ENCODE results near the gene NPC1L1.

DNA sequence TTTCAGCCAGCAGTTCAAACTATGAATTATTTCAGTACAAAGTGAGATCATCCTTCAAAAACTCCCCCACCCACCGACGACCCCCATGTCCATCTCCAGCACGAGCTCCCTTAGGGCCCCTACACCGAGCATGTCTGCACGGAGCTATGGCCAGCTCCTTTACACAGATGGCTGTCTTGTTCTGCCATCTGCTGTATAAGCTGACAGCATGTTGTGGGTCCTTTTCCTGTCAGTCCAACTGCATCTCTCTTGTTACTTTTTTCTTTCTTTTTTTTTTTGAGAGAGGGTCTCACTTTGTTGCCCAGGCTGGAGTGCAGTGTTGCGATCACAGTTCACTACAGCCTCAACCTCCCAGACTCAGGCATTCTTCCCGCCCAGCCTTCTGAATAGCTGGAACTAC lies 21.6 kb downstream of the NPC1L1 start:
- TF ChIP-seq, protein P1, sequence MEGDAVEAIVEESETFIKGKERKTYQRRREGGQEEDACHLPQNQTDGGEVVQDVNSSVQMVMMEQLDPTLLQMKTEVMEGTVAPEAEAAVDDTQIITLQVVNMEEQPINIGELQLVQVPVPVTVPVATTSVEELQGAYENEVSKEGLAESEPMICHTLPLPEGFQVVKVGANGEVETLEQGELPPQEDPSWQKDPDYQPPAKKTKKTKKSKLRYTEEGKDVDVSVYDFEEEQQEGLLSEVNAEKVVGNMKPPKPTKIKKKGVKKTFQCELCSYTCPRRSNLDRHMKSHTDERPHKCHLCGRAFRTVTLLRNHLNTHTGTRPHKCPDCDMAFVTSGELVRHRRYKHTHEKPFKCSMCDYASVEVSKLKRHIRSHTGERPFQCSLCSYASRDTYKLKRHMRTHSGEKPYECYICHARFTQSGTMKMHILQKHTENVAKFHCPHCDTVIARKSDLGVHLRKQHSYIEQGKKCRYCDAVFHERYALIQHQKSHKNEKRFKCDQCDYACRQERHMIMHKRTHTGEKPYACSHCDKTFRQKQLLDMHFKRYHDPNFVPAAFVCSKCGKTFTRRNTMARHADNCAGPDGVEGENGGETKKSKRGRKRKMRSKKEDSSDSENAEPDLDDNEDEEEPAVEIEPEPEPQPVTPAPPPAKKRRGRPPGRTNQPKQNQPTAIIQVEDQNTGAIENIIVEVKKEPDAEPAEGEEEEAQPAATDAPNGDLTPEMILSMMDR (IDR thresholded peaks at IDR 0.05; ENCODE audit: poor library complexity): no peak
- no peak for TF ChIP-seq EZH2phosphoT487 (IDR thresholded peaks at IDR 0.05; ENCODE audit: low read depth, severe bottlenecking, unreplicated experiment)

Measured in hepatocyte (in vitro differentiated cells).